Renal pelvis (tissue), 4 donors: ENCODE results near the gene VAT1L. TPM values are rescaled to one million over a fixed set of nuclear protein-coding genes. Genes with fewer than 3 reads are reported as not detected.
"Not testable (repeated sequence)": the region's sequence is repeated elsewhere in the genome, so short reads cannot be mapped to it uniquely, and the experiment has no call there.

Experiments
- DNase-seq: peaks from one replicate; pipeline ENCODE4 v3.0.0-alpha.2; 2013
- polyA plus RNA-seq, 3 donors: library from polyadenylated mRNA; unstranded; fragments of 120-200 nt; gene quantifications; one replicate each; pipeline ENCODE4 v1.2.1, GENCODE V29; 2013; ENCODE audit not compliant: insufficient read length in 3 of 3

The VAT1L gene
- polyA plus RNA-seq, 3 donors: 3.4 to 6.4 (median 3.7) TPM

DNA sequence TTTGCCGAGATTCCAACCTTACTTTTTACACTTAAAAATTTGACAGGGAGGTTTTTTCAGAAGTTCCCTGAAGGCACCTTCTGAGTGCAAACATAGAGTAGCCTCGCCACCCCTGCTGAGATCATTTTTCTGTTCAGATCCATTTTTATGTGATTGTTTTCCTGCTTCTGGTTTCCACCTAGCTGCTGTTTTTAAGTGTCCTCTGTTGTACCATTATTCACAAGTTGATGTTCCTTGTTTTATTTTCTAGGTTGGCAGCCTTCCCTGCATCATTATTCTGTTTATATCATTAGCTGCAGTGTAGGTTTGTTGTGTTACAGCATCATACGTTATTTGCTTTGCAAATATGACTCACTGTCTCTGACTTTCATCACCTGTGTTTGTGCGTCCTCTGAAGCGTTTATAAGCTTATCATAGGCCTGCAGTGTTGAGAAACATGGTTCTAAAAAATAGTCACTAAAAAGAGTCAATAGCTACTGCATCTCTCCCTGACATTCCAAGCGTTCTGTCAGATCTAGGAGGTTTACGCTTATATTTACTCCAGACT, 117.1 kb downstream of the VAT1L start:
- DNase-seq: no peak

DNA sequence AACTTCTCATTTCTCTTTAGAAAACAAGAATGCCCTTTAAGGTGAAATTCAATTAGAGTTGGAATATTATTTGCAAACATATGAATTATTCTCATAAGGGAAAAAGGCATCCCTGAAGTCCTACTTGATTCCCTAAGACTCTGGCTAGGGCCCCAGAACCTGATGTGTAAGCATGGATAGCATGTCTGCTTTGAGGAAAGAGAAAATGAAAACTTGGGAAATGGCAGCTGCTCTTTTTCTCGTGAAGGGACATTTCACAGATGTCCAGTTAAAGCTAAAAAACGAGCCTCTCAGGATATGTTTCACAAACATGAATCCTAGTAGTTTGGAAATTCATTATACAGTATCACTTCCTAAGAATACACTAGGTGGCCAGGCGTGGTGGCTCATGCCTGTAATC, 121.7 kb downstream of the VAT1L start:
- no peak for DNase-seq

DNA sequence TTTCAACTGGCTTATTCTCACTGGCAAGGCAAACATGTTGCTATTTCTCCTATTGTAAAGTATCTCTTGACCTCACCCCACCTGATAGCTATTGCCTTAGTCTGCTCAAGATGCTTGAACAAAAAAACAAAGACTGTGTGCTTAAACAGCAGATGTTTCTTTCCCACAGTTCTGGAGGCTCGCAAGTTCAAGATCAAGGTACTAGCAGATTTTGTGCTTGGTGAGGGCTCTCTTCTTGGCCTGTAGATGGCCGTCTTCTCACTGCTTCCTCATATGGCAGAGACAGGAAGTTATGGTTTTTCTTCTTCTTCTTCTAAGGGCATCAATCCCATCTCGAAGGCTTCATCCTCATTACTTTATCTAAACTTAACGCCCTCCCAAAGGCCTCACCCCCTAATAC, 124.3 kb downstream of the VAT1L start:
- no peak for DNase-seq

DNA sequence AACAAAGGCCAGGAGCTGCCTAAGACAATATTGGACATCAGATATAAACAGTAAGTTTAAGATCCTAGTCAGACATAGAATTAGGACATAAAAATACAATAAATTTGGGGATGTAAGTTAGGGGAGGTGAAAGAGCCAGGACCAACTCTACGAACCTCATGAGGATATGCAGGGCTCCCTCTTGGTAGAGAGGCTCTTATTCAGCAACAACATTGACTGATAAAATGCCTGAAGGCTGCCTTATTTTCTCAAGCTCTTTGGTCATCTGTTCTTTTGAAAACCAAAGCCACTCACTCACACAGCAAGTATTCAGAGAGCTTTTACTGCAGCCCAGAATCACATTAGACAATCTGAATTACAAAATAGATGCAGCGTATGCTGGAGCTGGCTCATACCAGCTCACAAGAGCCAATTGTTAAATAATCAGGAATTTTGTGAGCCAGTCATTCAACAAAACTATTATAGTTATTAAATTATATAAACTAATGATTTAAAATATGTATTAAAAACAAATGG, 125.4 kb downstream of the VAT1L start:
- DNase-seq: no peak

DNA sequence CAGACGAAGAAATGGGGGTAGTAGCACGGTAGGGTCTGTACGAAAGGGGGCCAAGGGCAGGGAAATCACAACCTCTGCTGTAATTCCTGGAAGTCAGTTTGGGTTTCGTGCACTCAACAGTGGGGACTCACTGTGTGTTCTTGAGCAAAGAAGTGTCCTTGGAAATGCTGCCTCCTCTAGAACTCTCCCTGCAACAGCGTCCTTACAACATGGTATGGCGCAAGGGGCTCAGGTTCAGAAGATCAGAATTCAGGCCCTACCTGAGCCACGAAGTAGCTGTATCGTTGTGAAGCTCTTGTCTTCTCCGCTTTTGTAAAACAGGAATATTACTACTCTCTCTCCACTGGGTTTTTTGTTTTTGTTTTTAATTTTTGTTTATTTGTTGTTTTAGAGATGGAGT, 127.7 kb downstream of the VAT1L start:
- no peak for DNase-seq

DNA sequence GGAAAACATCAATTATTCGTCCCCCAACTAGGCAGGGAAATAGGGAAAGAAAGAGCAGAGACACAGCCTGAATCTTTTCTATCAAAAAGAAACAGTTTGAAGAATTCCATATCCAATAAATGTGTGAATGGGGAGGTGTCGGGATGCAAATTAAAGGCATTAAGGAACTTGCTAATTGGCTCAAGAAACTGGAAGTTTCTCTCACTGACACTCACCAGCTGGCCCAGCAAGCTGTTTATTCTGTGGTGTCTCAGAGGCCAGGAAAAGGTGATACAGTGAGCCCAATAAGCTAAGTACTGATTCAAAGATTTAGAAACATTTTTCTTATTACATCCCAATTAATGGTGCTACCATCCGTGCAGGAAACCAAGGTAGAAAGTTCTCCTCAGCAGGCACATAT, 129.6 kb downstream of the VAT1L start:
- DNase-seq: no peak

DNA sequence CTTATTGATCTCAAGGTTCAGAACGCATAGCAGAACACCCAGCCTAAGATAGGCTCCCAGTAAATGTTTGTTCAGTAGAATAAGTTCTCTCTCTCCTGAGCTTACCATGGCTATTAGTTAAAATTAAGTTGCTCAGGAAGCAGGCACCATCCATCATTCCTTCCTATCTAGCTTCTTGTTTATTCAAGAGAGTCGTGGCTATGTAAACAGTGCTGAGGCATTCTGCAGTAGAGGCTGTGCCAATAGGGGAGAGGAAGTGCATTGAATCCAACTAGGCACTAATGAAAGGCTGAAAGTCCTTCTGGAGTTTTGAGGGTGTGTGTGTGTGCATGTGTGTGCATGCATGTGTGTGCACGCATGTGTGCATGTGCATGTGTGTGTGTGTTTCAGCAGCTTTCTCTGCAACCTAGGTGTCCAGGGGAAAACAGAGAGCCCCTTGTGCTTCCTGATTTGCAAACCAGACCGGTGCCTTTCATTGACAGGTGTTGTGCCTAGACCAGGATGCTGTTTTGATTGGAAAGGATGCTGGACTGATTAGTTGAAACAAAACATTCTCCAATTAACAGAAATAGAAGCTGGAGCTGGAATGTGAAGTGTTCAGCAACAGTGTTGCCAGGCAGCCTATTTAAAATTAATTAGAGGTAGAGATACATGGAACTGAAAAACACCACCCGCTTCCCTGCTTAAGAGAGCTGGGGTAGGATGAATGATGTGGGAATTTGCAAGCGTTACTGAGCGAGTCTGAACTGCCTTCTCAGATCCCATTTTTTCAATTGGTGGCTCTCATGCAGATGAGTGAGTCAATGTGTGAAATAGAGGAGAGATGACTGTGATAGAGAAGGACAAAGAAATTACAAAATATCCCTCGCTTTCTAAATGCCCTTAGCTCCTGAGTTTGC, 130.7 kb downstream of the VAT1L start:
- DNase-seq: peak; percentile 66

DNA sequence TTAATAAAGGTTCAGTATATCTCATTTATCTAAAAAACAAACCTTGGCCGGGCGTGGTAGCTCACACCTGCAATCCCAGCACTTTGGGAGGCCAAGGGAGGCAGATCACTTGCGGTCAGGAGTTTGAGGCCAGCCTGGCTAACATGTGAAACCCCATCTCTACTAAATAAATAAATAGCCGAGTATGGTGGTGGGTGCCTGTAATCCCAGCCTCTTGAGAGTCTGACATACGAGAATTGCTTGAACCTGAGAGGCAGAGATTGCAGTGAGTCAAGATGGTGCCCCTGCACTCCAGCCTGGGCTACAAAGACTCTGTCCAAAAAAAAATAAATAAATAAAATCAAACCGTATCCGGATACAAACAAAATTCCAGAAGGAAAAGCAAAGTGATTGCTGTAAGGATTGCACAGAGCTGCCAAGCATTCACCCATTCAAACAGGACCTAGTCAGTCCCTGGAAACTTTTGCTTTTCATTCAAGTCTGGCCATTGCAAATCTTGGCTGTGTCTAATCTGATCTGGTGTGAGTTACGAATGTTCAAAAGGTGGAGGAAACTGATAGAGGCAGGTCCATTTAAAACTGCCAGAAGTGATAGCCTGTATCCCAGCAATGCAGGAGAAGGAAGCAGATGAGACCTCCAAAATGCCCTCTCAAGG, 131.5 kb downstream of the VAT1L start:
- DNase-seq: no peak

DNA sequence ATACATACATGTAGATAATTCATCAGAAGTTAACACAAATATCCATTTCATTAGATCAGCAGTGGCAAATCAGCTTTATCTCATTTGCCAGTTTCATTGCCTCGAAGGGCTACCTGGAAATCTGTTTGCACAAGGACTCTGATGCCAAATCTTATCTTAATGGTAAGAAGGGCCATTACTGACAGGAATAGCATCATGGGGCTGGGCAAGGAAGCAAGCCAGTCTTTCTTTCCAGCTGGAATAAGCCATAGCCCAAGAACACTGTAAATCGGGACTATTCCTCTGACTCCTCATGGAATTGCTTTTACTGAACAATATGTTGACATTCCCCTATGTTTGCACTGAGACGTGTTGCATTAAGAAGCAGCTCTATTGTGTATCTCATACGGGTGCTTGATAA, 132.6 kb downstream of the VAT1L start:
- DNase-seq: no peak

DNA sequence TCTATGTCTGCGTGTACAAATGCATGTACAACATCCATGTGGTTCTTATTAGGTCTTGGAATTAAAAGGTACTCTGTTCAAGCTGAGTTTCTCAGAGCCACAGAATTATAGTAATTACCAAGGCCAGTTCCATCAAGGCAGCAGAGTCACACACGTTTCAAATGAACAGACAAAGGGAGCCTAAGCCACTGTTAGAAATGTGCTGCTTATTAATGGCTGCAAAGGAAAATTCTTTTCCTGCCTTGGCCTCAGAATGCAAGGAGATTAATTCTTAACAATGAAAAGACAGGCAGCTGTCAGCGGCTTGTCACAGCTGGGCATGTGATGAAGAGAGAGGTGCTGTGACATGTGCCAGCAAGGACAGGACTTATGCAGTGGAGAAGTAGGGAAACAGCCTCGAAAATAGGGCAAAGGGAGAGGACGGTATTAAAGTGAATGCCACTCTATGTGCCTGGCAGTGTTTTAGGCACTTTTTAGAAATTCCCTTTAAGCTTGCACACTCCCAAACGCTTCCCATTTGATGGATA, 133.9 kb downstream of the VAT1L start:
- DNase-seq: no peak

DNA sequence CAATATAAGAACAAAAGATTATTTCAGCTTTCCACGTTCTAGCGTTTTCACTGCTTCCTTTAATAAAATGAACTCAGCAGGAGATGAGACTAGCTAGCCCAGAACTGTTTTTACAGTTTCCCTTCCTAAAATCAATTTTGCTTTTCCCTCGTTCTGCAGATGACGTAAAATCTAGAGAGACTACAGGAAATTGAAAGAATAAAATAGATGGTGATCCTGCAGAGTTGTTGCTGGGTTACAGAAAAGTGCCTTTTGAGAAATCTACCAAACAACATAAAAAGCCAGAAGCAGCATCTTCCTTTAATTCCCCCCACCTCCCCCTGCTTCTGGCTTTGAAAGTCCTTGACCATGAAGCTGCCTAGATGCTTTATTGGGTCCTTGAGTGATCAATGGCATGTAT, 137.2 kb downstream of the VAT1L start:
- no peak for DNase-seq

DNA sequence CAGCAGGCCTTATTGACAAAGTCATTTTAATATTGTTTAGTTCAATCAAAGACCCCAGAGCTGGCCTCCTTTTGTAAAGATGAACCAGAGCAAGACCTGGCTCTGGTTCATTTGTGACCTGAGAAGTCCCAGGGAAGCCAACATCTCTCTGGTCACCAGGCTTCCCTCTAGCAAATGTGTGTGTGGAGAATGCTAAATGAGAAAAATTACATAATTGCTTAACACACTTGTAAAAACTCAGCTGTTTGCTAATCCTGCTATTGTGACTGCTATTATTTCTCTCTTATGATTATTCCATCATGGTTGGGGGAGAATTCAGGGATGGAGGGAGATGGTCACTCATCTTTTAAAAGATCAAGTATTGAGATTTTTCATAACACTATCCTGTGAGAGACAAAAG, 139.7 kb downstream of the VAT1L start:
- no peak for DNase-seq

DNA sequence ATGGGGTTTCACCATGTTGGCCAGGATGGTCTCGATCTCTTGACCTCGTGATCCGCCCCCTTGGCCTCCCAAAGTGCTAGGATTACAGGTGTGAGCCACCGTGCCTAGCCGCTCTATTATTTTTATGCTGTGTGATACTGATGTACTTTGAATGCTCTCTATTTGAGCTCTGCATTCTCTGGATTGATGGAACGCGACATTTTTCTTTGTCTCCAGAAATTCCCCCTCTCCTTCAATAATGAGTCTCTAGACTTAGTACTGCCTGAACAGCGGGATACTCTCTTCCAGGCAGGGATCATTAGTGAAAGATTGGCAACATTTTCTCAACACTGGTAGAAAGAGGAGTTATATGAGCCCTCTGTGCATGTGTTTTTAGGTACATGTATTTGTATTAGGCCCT, 140.6 kb downstream of the VAT1L start:
- DNase-seq: no peak

DNA sequence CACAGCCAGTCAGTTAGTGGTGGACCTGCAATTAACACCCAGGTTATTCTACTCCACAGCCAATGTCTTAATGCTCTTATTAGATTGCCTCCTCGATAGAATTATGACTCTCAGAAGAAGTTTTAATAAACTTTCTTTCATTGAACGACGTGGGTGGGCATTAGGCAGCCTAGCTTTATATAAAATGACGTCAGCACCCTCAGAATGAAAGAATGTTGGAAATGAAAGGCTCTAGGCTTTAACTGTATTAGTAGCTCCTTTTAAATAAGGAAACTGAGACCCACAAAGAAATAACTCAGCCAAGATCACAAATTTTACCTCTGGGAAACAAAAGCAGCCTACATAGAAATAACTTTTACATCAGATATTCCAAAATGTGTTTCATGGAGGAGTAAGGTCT, 142.7 kb downstream of the VAT1L start:
- DNase-seq: no peak

DNA sequence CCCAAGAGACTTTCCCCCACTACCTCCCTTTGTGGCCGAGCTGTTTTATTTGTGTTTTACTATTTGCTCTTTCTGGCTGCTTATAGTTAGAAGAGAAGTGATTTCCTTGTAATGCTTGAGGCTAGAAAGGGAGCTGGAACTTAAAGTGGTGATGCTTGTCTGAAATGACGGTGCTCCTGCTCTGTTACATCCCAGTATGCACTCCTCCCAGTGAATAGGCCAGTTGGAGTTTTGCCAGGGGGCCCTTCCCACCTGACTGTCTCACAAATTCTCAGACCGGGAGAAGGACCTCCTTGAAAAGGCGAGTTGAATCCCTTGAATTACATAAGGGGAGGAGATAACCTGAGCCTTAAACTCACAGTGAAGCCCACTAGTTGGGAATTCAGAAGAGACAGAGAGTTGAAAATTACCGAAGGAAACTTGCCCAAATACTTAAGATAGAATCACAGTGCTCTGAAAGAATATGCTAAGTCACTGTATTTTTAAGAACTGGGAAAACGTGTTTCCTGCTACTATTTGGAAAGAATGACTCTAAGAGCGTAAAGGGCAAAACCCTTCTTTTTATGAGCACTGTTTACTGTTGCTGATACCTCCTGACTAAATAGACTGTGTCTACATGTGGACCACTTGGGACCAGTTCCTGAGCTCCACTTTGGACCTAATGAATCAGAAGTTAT, 149.2 kb downstream of the VAT1L start:
- no peak for DNase-seq

DNA sequence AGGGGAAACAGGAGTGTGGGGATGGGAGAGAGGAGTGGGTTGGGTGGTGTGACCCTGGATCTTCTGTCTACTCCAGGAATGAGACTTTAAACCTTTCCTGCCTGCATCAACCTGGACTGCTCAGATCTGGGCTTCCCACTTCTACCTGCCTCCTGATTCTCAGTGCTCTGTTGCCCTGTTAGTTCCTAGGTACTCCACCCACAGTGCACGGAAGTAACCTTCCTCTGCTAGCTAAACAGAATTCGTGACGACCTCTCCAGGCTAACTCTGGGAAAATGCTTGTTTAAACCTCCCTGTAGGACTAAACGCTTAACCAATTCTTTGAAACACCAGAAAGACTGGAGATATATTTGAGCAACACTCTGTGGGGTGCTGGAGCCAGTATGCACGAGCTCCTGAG, 150.5 kb downstream of the VAT1L start:
- no peak for DNase-seq

DNA sequence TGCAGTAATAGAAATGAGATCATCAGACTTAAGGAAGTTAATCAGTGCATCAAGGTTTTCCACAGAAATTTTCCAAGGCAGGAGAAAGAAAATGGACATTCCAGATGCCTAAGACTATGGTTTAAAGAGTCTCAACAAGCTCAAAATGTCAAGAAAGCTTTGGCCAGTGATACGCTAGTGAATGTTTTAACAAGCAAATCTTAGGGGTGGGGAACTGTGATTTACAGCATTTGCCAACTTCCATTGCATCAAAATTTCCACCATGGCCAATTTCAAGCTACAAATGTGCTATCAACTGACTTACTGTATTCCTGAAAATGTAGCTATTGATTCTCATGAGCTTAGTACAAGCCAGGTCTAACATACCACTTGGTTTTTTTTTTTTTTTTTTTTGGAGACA, 151.6 kb downstream of the VAT1L start:
- DNase-seq: no peak

DNA sequence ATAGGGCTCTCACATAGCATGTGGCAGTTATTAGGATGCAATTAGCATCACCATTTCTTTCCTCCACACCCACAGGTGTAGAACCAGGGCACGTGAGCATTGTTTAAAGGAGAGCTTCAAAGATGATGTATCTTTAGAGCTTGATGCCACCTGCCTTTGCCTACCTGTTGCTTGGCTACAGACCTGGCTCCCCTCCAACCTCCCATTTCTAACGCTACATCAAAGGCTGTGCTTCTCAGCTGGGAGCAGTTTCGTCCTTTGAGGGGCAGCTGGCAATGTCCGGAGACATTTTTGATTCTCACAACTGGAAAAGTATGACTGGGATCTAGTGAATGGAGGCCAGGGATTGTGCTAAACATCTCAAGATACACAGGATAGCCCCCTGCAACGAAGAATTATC, 155.4 kb downstream of the VAT1L start:
- DNase-seq: no peak

DNA sequence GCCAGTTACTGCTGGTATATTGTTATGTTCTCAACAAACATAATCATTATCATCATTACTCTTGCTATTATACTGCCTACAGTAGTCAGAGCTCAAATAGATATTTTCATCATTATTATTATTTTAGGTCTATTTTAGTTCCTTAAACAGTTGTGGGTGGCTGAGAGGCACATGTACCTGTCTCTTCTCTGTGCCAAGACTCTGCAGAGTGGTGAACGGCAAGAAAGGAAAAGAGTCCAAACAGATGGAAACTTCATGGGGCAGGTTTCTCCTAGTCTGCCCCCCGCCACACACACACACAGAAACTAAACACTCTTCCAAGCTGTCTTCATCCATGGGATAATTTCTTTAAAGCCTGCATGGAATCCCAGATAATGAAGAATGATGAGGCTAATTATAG, 156.3 kb downstream of the VAT1L start:
- DNase-seq: no peak

DNA sequence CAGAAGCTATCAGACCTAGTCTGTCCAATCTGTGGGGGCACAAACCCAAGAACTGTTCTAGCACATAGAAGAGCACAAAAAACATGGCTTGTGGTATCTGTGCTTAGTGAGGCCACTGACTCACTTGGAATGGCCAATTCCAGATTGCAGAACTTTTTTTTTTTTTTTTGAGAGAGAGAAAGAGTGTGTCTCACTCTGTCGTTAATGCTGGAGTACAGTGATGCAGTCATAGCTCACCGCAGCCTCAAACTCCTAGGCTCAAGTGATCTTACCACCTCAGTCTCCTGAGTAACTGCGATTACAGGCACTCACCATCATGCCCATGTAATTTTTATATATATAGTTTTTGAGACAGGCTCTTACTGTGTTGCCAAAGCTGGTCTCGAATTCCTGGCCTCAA, 156.8 kb downstream of the VAT1L start:
- no peak for DNase-seq

DNA sequence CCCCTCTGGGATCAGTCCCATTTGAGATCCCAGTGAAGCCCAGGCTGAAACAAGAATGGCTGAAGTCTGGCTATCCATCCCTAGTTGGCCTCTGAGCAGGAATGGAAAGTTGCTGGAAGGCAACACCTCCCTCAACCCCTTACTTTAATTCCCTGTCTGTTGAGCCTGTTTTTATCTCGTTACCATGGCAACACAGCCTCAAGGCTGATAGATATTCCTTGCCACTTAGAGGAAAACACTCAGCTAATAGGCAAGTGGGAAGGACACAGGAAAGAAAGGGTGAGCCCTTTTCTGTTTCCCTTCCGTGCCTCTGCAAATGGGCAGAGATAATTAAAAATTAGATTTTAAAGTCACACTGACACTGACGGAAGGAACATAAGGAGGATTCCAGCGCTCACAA, 158.5 kb downstream of the VAT1L start:
- DNase-seq: peak; percentile 14

DNA sequence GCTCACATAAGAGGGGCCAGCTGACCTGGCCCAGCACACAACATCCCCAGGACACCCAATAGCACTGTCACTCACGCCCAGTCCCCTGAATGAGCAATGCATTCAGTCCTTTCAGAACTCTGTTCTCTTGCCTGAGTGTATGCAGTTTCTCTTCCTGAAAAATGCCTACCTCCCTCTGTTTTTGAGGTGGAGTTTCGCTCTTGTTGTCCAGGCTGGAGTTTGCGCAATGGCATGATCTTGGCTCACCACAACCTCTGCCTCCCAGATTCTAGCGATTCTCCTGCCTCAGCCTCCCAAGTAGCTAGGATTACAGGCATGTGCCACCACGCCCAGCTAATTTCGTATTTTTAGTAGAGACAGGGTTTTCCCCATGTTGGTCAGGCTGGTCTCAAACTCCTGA, 159.2 kb downstream of the VAT1L start:
- DNase-seq: not testable (repeated sequence)
